HG02588 (cell line): ENCODE measurements around the gene TANGO6.
A peak's percentile ranks its signal among the peaks of the same experiment; 100 is the strongest.
"Not testable (repeated sequence)": the region's sequence is repeated elsewhere in the genome, so short reads cannot be mapped to it uniquely, and the experiment has no call there.

Source experiments
- ATAC-seq: cut with Tn5 transposase; IDR thresholded peaks from one replicate; pipeline ENCODE4 v1.9.1; 2021; ENCODE audit warnings: mild to moderate bottlenecking, moderate library complexity; ENCODE audit not compliant: unreplicated experiment

The TANGO6 gene

DNA sequence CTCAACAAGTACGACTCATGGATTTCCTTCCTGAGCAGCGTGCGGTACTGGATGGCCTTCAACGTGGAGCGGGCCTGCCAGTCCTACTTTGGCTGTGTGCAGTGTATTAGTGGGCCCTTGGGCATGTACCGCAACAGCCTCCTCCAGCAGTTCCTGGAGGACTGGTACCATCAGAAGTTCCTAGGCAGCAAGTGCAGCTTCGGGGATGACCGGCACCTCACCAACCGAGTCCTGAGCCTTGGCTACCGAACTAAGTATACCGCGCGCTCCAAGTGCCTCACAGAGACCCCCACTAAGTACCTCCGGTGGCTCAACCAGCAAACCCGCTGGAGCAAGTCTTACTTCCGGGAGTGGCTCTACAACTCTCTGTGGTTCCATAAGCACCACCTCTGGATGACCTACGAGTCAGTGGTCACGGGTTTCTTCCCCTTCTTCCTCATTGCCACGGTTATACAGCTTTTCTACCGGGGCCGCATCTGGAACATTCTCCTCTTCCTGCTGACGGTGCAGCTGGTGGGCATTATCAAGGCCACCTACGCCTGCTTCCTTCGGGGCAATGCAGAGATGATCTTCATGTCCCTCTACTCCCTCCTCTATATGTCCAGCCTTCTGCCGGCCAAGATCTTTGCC, 271.1 kb downstream of the TANGO6 start:
- no peak for ATAC-seq

- ATAC-seq, result no peak
Measured at GRCh38 chr16:69114976-69115355, 271.6 kb downstream of the TANGO6 start.

DNA sequence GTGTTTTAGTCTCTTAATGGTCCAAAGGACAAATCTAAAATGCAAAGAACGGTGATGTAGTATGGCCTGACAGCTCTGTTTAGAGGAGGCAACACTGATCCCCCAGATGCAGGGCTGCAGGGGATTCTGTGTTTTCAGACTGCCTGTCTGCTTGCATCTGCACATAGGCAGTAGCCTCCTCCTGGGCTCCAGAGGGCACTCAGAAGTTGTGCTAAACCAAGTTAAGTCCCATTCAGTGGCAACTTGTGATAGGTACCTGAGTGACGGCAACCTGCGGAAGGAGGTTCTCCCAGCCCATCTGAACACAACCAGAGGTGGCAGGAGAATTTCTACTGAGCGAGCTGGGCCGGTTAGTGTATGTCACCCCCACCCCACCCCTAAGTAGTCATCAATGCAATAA, 272.0 kb downstream of the TANGO6 start:
- ATAC-seq, result no peak

DNA sequence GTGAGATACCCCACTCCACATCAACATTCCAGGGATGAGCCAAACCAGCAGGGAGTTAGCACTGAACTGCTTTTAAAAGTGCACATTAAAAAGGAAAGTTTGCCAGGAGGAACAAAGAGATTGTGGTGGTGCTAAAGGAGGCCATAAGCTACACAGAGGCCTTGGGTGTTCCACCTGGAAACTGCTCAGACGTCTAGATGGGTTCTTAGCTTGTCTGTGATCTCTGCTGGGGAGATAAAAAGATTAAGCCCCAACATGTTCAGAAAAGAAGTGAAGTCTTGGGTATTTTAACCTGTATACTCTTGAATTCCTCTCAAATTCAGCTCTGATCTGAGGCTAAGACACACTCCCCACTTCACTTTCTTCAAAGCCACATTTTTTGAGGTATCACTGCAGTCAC, 272.5 kb downstream of the TANGO6 start:
- ATAC-seq, result no peak

DNA sequence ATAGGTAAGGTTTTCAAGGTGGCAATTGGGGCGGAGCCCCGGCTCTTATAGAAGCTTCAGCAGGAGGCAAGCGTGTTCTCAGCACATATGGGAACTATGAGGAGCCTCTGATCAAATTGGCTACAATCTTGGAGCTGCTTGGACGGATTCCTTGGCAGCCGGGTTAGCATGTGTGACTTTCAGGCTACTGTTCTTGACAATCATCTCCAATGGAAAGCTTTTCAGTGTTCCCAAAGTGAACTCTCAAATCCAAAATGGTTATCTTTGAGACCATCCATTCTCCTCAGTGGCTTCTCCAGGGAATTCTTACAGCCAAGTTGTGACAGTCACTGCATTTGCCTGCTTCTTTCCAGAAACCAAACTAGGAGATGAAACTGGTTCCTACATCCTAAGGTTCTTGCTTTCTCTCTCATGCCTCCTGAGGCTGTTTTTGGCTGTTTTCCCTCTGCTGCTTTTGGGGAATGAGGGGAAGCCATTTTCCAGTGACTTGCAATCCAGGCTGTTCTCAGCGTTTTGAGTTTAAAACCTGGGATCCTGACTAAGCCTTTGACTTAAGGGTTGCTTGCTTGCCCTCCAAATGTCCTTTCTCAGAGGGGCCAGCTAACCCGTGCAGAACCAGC, 273.0 kb downstream of the TANGO6 start:
- no peak for ATAC-seq

DNA sequence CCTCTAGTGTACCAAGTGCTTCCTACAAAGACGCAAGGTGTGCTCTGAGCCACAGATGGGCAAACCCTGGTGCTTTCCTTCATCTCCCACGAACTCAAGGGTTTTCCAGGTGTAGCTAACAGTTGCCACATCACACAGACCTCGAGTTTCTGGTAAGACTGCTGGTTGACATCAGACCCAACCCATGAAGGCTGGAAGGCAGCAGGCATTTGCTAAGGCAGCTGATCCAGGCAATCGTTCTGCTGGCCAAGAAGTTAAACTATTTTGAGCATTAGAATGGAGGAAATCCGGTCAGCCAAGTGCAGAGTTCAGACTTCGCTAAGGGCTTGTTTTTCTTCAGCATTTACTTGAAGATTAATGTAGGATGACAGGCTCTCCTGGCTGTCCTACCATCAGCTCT, 273.6 kb downstream of the TANGO6 start:
- ATAC-seq, result no peak

- ATAC-seq, result no peak
Measured at GRCh38 chr16:69118468-69118867, 275.1 kb downstream of the TANGO6 start.

DNA sequence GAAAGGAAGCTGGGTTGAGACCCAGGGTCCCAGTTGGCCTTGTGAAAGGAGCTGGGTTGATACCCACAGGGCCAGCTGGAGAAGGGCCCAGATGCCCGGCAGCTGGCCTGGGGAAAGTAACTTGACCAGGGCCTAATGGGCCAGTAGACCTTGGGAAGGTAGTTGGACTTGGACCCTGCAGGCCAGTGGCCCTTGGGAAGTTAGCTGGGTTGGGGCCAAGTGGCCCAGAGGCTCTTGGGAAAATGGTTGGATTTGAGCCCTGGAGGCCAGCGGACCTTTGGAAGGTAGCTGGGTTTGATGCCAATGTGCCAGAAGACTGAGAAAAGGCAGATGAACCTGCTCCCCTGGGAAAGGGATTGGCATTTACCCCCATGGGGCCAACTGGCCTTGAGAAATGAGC, 275.7 kb downstream of the TANGO6 start:
- ATAC-seq, result no peak

GRCh38 chr16:69119536-69119935, 276.2 kb downstream of the TANGO6 start:
- no peak for ATAC-seq

GRCh38 chr16:69120096-69120664, 276.8 kb downstream of the TANGO6 start:
- ATAC-seq, result no peak

GRCh38 chr16:69123910-69124309, 280.6 kb downstream of the TANGO6 start:
- ATAC-seq, result no peak

- ATAC-seq, result not testable (repeated sequence)
Measured at GRCh38 chr16:69124406-69124805, 281.1 kb downstream of the TANGO6 start.

- ATAC-seq, result not testable (repeated sequence)
Measured at GRCh38 chr16:69124961-69125360, 281.6 kb downstream of the TANGO6 start.

- no peak for ATAC-seq
Measured at GRCh38 chr16:69126221-69126620, 282.9 kb downstream of the TANGO6 start.

DNA sequence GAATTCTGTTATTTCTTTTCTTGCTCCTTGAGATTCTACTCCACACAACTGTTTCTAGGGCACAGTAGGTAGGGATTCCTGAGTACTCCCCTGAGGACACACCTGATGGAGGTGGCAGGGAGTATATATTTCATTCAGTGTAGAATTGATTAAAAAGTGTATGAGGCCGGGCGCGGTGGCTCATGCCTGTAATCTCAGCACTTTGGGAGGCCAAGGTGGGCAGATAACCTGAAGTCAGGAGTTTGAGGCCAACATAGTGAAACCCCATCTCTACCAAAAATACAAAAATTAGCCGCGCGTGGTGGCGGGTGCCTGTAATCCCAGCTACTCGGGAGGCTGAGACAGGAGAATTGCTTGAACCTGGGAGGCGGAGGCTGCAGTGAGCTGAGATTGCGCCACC, 283.5 kb downstream of the TANGO6 start:
- ATAC-seq, result not testable (repeated sequence)

DNA sequence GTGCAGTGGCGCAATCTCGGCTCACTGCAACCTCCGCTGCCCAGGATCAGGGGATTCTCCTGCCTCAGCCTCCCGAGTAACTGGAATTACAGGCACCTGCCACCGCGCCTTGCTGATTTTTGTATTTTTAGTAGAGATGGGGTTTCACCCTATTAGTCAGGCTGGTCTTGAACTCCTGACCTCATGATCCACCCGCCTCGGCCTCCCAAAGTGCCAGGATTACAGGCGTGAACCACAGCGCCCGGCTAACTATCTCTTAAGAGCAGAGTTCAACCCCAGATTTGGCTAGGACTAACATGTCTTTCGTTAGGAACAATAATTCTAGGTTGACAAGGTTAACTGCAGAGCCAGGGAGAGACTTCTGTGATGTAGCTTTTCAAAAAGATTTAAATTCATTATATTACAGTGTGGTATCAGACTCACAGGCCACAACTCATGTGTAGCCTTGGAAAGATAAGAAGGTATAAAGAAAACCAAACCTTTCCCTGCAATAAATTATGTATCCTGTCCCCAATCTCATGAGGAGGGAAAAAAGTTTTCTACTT, 284.7 kb downstream of the TANGO6 start:
- ATAC-seq, result no peak

GRCh38 chr16:69130461-69130860, 287.1 kb downstream of the TANGO6 start:
- no peak for ATAC-seq

GRCh38 chr16:69131167-69131838, 288.0 kb downstream of the TANGO6 start:
- ATAC-seq, result no peak

DNA sequence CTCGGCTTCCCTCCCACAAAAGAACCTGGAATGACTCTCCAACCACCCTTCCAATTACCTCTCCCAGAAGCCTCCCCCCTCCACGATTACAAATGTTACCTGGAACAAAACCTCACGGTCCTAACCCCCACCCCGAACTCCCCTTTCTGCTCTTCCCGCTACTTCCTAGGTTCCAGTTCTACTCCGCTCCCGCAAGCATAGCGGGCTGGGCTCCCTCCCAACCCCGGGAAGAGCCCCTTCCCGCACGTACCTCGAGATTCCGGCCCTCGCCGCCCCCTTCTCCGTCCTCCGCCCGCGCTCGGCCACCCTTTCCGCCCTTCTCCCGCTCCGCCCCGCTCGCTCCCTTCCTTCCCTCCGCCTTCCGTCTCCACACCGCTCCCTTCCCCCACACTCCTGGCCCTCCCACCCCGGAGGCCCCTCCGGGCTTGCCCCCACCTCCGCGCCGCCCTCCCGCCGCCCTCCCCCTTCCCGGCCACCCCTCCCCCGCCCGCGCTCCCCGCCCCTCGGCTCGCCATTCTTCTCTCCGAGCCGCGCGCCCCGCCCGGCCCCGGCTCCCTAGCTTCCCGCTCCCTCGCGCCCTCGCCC, 288.6 kb downstream of the TANGO6 start:
- peak; percentile 30 for ATAC-seq

- peak; percentile 91 for ATAC-seq
Measured at GRCh38 chr16:69132424-69133252, 289.3 kb downstream of the TANGO6 start, which contains the start of the genes CHTF8 and UTP4. Gene CHTF8 (minus strand): TSS chr16:69132588. CDS start chr16:69121458, 11,130 bp downstream. Gene UTP4 (plus strand): TSS chr16:69132649. CDS start chr16:69133460, 811 bp downstream.
